Liver (tissue), 3 donors: Measurements from ENCODE around the gene PDLIM4.

Source experiments
- TAF1 ChIP-seq: conservative IDR thresholded peaks from 2 replicates; pipeline ENCODE4 v1.6.1; 2016; ENCODE audit warnings: antibody characterized with exemption, mild to moderate bottlenecking
- TF ChIP-seq, protein P1 (sequence below): fragments of 150-350 bp; IDR thresholded peaks from 2 replicates; pipeline ENCODE4 v1.5.1; 2017; ENCODE audit warnings: improper control_type of control experiment, low read depth, low read length; ENCODE audit not compliant: missing input control
- donor health status: healthy.
- donor health status: healthy.

DNA sequence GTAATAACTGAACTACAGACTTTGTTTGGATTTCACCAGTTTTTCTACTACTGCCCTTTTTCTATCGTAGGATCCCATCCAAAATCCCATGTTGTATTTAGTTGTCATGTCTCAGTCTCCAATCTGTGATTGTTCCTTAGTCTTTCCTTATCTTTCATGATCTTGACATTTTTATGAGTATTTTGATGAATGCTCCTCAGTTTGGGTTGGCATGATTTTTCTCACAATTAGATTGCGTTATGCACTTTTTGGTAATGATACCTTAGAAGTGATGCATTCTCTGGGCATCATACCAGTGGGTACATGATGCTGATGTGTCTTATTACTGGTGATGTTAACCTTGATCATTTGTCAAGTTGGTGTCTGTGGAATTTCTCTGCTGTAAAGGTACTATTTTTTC, 42.4 kb downstream of the PDLIM4 start:
- TF ChIP-seq, protein P1, sequence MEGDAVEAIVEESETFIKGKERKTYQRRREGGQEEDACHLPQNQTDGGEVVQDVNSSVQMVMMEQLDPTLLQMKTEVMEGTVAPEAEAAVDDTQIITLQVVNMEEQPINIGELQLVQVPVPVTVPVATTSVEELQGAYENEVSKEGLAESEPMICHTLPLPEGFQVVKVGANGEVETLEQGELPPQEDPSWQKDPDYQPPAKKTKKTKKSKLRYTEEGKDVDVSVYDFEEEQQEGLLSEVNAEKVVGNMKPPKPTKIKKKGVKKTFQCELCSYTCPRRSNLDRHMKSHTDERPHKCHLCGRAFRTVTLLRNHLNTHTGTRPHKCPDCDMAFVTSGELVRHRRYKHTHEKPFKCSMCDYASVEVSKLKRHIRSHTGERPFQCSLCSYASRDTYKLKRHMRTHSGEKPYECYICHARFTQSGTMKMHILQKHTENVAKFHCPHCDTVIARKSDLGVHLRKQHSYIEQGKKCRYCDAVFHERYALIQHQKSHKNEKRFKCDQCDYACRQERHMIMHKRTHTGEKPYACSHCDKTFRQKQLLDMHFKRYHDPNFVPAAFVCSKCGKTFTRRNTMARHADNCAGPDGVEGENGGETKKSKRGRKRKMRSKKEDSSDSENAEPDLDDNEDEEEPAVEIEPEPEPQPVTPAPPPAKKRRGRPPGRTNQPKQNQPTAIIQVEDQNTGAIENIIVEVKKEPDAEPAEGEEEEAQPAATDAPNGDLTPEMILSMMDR: no peak
- TF ChIP-seq TAF1: no peak
